Stimulated activated CD4-positive, alpha-beta T cell treated with anti-CD3 and anti-CD28 coated beads, Interleukin-4, amount 100 ng/mL, for 1 hour (primary cell): ENCODE results near the gene NPAS3.

ENCODE experiments used
- DNase-seq: peaks from one replicate; pipeline ENCODE4 v3.0.0-alpha.2; 2020

Gene NPAS3

DNA sequence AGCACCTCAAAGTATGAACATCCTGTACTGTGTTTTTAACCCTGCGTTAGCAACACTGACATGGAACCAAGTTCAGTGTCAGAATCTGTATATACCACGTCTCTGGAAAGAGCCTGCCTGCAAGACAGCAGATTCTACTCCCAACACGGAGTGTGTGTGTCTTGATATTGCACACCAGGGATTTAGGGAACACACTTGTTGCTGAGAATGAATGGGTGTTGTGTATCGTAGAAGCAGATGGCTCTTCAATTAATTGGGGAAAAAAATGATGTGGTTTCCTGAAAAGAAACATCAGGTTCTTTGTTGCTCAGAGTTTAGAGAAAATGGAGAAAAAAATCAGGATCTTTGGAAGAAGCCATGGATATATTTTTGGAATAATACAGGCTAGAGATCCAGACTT is 841.4 kb downstream of the NPAS3 start:
- no peak for DNase-seq

GRCh38 chr14:33781236-33781635 is 842.6 kb downstream of the NPAS3 start:
- no peak for DNase-seq

DNA sequence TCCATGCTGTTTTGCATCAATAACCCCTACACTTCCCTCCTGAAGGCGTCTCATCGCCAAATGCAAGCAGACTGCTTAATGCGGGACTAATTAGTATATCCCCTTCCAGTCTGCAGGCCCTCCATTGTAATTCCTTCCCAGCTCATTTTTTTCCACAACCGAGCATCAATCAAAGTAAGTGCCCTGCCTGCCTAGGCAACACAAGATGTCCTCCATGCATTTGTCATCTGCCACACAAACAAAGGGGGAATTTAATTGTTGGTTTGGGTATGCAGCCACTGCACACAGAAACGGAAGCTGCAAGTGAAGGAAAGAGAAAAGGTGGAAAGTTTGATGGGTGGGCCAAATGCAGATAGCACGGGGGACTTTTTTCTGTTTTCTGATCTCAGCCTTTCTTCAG is 844.2 kb downstream of the NPAS3 start:
- no peak for DNase-seq

GRCh38 chr14:33786091-33786825 is 847.6 kb downstream of the NPAS3 start:
- no peak for DNase-seq

DNA sequence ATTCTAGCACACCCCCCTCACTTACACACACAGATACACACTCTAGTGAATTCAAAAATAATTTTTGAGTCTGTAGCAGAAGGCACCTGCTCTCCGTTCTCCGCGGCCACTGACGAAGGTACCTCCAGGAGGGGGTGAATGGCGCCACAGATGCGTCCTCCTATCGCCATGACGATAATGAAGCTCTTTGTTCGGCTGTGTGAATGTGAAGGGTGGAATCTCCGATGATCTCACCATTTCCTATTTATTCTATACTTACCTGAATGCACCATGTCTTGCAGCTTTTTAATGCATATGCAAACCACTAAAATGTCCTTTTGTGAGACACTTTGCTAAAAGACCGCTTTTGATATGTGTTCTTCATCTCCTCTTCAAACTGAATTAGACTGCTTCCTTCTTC is 849.5 kb downstream of the NPAS3 start:
- DNase-seq, result no peak

DNA sequence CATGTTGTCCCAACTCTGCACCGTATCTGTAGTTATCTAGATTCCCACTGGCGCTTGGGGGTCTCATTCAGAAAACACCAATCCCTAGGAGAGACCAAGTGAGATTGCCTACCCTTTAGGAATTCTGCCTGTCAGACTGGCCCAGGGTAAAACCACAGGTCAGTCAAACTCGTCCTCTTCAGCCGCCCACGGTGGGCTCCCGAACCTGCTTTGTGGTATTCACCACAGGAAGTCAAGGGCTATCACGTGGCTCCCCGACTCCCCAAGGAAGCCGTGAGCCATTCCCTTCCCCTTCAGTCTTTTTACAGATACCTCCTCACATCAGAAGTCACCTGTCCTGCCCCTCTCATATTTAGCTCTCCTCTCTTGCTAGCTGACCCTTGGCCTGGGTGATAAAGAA is 852.3 kb downstream of the NPAS3 start:
- DNase-seq, result no peak

- no peak for DNase-seq
Observed at GRCh38 chr14:33792009-33792719, 853.5 kb downstream of the NPAS3 start.

DNA sequence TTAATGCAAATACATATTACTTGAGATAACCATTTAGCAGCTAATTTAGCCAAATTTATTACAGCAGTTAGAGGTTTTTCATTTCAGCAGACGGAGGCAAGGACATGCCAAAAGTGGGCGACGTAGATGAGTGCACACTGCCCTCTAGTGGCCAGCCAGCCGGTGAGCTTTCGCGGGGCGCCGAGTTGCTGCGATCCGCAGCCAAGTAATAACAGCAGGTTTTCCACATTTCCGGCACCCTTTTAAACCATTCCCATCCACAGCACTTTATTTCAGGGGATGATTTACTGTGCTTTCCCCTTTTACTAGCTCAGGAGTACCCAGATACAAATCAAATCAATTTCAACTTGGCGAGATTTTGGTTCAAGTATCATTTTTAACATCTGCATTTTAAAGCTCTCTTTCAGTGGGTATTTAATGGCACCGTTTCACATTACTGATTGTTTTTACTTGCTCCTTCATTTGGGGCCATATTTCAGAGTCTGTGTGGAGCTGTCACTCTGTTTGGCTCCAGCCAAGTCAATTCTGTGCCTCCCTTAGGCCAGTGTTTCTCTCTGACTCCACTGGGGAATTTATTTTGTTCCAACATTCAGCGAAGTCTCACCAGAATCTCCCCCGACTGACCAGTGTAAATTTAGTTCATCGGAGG is 854.2 kb downstream of the NPAS3 start:
- DNase-seq, result peak; percentile 73

DNA sequence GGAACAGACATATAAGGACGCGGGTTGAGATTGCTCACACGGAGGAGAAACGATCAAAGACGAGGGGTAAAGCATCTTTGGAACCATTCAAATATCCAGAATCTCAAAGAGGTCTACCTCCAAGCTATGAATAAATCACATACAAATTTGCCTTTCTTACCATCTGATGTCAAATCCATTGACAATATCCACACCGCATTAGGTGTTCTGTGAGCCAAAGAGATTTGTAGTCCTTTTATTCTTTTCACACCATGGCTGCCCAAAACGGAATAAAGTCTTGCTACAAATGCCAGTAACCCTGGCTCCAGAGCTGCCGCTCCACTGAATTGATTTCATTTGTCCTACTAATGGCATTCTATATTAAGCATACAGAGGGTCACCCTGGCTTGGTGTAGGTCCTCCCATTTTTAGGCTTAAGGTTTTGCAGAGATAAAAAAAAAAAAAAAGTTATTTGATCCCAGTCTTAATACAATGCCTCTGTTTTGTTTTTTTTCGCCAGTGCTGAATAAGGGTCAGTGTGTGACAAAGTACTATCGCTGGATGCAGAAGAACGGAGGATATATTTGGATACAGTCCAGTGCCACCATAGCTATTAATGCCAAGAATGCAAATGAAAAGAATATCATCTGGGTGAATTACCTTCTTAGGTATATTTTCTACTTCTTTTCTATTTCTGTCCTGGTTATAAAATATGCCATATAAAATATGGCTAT is 854.9 kb downstream of the NPAS3 start:
- DNase-seq, result no peak

DNA sequence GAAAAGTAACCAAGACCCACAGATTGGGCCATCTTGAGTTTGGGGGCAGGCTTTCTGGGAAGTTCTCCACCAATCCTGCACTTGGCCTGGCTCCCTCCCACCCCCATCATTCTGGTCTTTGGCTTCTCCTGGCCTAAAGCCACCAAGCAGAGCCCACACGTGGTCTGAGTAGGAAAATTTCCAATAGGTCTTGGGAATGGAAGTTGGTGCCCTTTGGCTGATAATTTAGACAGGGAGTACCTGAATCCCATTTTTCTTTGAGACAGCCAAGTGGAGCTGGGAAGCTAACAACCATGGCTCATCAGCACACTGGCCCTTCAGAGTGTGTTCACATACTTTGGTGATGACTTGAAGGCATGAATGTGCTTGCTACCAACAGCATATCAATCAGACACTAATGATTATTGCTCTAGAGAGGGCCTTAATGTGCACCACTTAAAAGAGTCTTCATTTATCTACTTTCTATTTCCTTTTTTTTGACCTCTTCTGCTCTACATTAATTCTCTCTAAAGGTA is 856.2 kb downstream of the NPAS3 start:
- no peak for DNase-seq

DNA sequence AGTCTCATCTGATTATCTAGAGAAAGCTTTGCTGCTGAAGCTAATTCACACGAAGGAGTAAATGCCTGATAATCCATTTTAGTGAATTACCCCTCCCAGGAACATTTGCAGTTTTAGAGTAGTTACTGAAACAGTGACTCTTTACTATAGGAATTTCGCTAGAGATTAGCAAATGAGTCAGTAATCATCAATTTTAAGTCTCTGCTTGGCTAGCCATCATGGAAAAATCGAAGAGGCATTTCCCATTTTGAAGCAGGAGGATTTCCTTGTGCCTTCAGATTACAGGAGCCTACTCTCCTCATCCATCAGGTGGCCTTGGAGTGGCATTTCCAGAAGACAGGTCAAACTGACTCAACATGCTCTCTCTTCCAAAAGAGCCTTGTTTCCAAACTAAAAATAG is 857.7 kb downstream of the NPAS3 start:
- no peak for DNase-seq

DNA sequence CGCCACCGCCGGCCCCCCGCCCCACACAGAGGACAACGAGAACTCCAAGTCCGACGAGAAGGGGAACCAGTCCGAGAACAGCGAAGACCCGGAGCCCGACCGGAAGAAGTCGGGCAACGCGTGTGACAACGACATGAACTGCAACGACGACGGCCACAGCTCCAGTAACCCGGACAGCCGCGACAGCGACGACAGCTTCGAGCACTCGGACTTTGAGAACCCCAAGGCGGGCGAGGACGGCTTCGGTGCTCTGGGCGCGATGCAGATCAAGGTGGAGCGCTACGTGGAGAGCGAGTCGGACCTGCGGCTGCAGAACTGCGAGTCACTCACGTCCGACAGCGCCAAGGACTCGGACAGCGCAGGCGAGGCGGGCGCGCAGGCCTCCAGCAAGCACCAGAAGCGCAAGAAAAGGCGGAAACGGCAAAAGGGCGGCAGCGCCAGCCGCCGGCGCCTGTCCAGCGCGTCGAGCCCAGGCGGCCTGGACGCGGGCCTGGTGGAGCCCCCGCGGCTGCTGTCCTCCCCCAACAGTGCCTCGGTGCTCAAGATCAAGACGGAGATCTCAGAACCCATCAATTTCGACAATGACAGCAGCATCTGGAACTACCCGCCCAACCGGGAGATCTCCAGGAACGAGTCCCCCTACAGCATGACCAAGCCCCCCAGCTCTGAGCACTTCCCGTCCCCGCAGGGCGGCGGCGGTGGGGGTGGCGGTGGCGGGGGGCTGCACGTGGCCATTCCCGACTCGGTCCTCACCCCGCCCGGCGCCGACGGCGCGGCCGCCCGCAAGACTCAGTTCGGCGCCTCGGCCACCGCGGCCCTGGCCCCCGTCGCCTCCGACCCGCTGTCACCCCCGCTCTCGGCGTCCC is 861.3 kb downstream of the NPAS3 start:
- no peak for DNase-seq

GRCh38 chr14:33800735-33801163 is 862.1 kb downstream of the NPAS3 start:
- DNase-seq, result no peak

GRCh38 chr14:33802737-33803136 is 864.1 kb downstream of the NPAS3 start:
- no peak for DNase-seq

DNA sequence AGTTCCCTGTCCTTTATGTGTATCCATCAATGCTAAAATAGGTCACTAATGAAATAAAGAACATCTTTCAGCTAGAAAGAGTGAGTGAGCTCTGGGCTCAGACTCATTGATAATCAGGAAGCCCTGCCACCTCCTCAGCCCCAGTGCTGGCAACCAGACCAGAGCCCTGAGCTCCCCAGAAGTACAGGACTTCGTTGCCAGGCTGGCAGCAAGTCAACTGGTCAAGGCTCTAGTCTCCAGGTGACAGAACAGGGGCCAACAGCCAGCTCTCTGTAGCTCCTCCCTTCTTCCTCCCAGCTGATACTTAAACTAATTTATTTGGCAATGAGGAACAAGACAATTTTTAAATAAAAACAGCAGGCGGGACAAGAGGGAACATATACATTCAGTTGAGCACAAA is 866.9 kb downstream of the NPAS3 start:
- no peak for DNase-seq

DNA sequence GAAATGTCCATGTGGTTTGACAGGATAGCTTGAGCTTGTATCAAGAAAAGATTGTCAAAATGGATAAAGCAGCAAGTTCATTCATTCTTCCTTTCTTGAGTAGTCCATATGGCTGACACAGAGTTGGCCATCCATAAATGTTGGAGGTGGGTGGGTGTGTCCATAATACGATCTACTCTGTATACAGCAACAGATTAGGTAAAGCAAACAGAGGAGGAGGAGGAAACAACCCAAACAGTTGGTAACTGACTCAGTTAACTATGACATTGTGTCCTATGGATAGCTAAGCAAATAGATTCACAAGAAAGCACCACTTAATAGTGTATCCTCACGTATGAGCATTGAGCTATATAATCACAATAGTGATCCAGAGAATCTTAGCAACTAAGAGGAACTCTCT is 868.2 kb downstream of the NPAS3 start:
- no peak for DNase-seq

DNA sequence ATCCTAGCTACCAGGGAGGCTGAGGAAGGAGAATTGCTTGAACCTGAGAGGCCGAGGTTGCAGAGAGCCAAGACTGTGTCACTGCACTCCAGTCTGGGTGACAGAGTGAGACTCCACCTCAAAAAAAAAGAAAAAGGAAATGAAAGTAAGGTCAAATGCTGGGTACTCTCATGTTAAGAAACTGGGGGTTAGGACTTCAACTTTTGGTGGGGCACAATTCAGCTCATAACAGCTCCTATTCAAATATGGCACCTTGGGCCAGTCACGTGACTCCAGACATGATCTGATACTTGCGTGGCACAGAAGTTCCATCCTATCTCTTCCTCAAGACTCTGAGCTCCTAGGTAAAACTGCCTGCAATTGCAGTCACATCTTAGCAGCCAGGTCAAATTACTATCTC is 869.5 kb downstream of the NPAS3 start:
- no peak for DNase-seq

DNA sequence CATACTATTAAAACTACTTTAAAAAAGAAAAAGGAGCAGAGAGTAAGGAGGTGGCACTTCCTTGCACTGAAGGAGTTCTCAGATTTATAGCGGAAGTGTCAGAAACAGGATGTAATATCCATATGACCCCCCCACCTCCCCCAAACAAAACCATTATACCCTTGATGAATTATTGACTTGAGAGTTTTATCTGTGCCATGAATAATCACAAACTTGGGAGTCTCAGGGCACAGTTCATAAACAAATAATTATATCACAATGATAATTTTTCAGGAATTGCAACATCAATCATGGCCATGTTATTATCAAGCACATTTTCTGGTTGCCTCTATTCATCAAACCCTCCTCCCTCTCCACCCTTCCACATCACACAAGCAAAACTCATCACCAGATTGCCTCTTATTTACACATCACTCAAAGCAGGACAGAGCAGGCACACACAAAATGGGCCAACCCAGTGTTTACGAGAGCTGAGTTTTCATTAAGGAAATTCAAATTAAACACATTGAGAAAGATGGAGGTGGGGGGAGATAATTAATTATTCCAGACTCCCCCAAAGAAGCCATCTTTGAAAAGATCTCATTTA is 870.8 kb downstream of the NPAS3 start:
- DNase-seq, result no peak

- DNase-seq, result no peak
Observed at GRCh38 chr14:33810308-33810707, 871.6 kb downstream of the NPAS3 start.

DNA sequence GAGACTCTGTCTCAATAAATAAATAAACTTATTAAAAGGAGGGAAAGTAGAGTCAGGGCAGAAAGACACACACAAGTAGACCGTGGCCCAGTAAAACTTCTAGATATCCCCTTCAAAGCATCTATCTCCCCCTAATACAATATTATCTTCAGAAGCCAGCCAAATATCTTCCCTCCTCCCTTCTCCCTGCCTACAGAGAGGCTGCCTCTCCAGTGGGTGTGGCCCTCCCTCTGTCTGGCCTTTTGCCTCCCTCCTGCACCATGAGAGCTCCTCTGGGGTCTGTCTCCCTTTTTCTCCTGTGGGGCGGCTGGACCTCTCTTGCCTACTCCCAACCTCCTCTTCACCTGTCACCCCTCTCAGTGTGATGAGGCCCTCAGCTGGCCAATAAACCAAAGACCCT is 873.0 kb downstream of the NPAS3 start:
- DNase-seq, result no peak

DNA sequence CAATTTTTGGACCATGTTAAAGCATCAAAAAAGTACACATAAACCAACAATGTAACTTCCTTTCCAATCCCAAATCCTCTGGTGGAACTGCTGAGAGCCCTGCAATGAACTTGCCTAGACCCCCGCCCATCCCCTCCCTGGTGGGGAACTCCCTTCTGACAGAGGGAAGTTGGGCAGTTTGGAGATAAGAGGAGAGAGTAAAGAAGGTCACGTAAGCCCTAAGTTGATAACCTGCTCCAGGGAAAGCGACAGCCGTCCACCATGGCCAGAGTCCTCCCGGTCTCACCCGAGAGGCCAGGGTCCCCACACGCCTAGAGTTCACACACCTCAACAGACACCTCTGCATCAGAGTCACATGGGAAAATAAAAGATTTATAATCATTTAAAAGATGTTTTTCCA is 873.5 kb downstream of the NPAS3 start:
- DNase-seq, result no peak

GRCh38 chr14:33812601-33813000 is 873.9 kb downstream of the NPAS3 start:
- DNase-seq, result no peak
